HG03342 (cell line): ENCODE measurements around the gene ZNF408.

ENCODE experiments used
- ATAC-seq: cut with Tn5 transposase; IDR thresholded peaks from one replicate; pipeline ENCODE4 v1.9.1; 2021; ENCODE audit warnings: mild to moderate bottlenecking, moderate library complexity; ENCODE audit not compliant: unreplicated experiment

Gene ZNF408

GRCh38 chr11:46725338-46726205 lies 24.7 kb downstream of the ZNF408 start:
- ATAC-seq: no peak

- no peak for ATAC-seq
These were observed 25.5 kb downstream of the ZNF408 start for GRCh38 chr11:46726206-46726862.

- ATAC-seq: no peak
These were observed 27.3 kb downstream of the ZNF408 start for GRCh38 chr11:46727952-46728658.

- ATAC-seq: no peak
These were observed 27.8 kb downstream of the ZNF408 start for GRCh38 chr11:46728659-46729040.

GRCh38 chr11:46729110-46730027 lies 28.5 kb downstream of the ZNF408 start:
- no peak for ATAC-seq

DNA sequence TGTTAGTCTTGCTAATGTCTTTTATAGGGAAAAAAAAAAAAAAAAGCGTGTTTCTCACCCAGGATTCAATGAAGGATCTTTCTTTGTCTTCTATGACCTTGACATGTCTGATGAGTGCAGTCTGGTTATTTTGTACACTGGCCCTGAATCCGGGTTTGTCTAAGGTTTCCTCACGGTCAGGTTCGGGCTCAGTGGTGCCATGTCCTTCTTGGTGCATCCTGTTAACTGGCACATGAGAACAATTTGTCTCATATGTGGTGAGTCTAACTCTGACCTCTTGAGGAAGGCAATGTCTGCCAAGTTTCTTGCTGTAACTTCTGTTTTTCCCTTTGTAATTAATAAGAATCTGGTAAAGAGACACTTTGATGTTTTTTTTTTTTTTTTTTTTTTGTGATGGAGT lies 30.7 kb downstream of the ZNF408 start:
- ATAC-seq: no peak

- ATAC-seq: no peak
These were observed 32.4 kb downstream of the ZNF408 start for GRCh38 chr11:46733234-46733633.

DNA sequence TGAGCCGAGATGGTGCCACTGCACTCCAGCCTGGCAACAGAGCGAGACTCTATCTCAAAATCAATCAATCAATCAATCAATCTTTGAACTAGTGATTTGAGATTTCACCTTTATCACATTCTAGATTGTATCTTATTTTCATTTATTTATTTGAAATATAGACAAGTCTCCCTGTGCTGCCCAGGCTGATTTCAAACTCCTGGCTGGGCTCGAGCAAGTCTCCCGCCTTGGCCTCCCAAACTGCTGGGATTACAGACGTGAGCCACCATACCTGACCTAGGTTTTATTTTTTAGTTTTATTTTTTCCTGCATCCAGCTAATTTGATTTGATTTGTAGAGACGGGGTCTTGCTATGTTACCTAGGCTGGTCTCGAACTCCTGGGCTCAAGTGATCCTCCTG lies 35.3 kb downstream of the ZNF408 start:
- ATAC-seq: no peak

GRCh38 chr11:46736615-46737014 lies 35.8 kb downstream of the ZNF408 start:
- ATAC-seq: no peak

DNA sequence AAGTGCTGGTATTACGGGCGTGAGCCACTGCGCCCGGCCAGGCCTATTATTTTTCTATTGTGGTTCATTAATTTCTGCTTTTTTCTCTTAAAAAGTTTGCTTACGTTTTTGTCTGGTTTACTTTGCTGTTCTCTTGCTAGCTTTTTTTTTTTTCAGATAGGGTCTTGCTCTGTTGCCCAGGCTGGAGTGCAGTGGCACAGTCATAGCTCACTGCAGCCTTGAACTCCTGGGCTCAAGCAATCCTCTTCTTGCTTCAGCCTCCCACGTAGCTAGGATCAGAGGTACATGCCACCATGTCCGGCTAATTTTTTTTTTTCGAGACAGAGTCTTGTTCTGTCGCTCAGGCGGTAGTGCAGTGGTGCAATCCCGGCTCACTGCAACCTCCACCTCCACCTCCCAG lies 36.9 kb downstream of the ZNF408 start:
- no peak for ATAC-seq

- ATAC-seq: no peak
These were observed 38.1 kb downstream of the ZNF408 start for GRCh38 chr11:46738887-46739286.

DNA sequence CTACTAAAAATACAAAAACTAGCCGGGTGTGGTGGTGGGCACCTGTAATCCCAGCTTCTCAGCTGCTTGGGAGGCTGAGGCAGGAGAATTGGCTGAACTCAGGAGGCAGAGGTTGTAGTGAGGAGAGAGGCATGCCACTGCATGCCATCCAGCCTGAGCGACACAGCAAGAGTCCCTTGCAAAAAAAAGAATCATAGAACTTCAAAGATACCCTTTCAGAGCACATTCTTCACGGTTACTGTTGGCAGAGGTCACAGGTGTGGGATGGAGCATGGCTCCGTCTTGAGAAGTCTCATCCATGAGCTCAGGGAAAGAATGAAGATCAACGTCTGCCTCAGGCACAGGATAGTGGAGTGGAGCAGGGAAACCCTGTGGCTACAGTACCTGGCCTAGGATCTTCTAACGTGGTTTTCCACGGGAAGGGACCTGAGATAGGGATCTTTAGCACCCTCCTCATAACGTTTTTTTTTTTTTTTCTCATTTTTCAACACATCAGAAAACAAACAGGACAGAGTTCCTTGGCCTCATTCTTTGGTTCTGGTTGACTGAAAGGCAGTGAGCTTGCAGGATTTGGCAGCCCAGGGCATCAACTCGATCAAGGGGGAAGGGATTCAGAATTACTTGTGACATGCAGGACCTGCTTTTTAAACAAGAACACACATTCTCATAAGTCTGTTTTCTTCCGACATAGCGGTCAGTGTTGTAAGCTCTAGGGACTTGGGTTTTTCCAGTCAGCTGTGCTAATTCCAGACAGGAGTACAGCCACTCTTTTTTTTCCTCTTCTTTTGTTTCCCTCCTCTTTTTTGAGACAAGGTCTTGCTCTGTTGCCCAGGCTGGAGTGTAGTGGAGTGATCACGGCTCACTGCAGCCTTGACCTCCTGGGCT lies 41.0 kb downstream of the ZNF408 start:
- ATAC-seq: no peak

GRCh38 chr11:46743043-46743442 lies 42.2 kb downstream of the ZNF408 start:
- ATAC-seq: no peak

DNA sequence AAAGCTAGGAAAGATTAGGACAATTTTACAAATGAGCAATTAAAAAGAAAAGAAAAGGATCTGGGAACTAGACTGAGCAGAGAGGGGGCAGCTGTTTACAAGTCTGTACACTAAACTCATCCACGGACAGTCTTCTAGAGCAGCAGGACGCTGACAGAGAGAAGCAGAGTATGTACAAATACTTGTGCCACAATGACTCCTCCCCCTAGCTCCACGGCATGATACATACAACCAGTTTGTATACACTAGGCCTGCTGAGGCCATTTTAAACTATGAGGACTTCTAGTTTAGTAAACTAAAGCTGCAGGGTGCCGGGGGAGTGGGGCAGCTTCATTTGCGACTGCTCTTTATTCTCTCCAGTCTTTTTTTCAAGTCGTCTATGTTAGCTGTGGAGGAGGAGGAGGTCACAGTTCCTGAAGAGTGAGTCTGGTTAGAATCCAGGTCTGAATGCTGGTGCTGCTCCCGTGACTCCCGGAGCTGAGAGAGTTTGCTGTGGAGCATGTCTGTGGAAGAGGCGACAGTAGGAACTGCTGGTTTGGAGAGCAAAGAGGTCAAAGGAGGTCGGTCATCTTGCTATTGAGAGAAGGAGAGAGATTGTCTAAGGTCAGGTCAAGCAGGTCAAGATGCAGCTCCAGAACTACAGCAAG lies 43.0 kb downstream of the ZNF408 start:
- ATAC-seq: no peak

DNA sequence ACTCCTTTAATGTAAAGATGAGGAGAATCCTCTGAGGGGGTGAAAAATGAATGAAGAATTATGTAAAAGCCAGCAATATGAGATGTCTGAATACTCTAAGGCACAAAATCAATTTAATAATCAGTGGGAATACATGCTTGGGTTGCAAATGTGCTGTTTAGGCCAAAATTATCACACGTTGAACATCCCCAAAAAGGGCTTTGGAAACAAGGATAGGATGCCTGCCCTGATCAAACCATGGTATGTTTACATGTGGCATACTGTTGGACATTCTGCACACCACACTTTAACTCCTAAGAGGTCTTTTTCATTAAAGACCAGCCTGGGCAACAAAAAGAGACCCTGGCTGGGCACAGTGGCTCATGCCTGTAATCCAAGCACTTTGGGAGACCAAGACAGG lies 44.5 kb downstream of the ZNF408 start:
- no peak for ATAC-seq

- ATAC-seq: no peak
These were observed 45.2 kb downstream of the ZNF408 start for GRCh38 chr11:46745995-46746394.

DNA sequence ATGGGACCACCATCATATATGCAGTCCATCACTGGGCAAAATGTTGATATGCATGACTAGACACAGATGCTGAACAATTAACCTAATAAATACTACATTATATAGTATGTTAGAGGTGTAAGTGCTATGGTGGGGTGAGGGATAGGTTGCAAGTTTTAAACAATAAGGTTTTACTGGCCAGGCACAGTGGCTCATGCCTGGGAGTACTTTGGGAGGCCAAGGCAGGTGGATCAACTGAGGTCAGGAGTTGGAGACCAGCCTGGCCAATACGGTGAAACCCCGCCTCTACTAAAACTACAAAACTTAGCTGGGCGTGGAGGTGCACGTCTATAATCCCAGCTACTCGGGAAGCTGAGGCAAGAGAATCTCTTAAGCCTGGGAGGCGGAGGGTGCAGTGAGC lies 46.3 kb downstream of the ZNF408 start:
- no peak for ATAC-seq
